ENCODE results near the gene SLC34A2. TPM values are rescaled to one million over a fixed set of nuclear protein-coding genes. Genes with fewer than 3 reads are reported as not detected.

SLC34A2 gene
- total RNA-seq, 1 donor from 2014 or later = 2,258 TPM

DNA sequence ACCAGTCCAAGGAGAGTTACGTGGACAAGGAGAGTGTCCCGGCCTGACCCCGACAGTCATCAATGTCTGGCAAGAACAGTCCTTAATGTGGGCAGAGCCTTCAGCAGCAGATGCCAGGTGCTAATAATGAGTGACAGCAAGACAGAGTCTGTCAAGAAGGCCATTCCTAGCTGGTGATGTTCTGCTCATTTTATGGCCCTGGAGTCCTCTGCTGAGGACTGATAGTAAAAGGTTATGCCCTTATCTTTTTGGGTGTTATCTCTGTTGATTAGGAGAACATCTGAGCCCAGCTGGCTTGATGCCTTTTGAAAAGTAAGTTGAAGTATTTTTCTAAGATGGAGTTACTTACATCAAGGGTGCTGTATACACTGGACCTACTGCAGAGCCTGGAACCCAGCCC lies 67.3 kb downstream of the SLC34A2 start:
- no peaks in the 10 kb centered on the region for H3K9me3 ChIP-seq
- H3K27me3 ChIP-seq (ENCODE audit: low read depth) = no peaks in the 10 kb centered on the region
- H3K36me3 ChIP-seq = no peaks in the 10 kb centered on the region
- H3K4me1 ChIP-seq = no peaks in the 10 kb centered on the region
- DNase-seq = no peak
- H3K27ac ChIP-seq = no peak overlapping the region
- TF ChIP-seq, protein P1, sequence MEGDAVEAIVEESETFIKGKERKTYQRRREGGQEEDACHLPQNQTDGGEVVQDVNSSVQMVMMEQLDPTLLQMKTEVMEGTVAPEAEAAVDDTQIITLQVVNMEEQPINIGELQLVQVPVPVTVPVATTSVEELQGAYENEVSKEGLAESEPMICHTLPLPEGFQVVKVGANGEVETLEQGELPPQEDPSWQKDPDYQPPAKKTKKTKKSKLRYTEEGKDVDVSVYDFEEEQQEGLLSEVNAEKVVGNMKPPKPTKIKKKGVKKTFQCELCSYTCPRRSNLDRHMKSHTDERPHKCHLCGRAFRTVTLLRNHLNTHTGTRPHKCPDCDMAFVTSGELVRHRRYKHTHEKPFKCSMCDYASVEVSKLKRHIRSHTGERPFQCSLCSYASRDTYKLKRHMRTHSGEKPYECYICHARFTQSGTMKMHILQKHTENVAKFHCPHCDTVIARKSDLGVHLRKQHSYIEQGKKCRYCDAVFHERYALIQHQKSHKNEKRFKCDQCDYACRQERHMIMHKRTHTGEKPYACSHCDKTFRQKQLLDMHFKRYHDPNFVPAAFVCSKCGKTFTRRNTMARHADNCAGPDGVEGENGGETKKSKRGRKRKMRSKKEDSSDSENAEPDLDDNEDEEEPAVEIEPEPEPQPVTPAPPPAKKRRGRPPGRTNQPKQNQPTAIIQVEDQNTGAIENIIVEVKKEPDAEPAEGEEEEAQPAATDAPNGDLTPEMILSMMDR (IDR thresholded peaks at IDR 0.05) = no peak
- intact Hi-C loops (cut with DNase I) = no loop called here
- no peak for ATAC-seq
- H3K4me3 ChIP-seq = no peak overlapping the region

DNA sequence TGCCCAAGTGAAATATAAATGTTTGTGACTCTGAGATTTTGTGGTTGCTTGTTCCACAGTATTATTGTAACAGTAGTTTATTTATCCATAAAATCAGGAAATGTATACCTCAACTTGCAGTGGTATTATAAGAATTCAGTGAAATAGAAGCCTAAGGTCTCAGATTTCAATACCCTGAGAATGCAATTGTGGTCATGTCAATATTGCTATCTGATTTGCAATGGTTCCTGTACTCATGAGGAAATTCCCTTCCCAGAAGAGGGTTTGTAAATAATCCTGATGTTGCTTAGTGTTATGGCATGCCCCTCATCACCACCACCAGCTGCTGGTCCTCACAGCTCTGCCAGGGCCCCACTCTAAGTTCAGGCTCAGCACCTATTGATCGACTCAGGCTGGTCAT lies 67.8 kb downstream of the SLC34A2 start:
- Histone ChIP-seq H3K9me3 (no peaks in the 10 kb centered on the region), H3K4me3 (no peak overlapping the region), H3K4me1 (no peaks in the 10 kb centered on the region), H3K36me3 (no peaks in the 10 kb centered on the region), H3K27me3 (ENCODE audit: low read depth) (no peaks in the 10 kb centered on the region), H3K27ac (no peak overlapping the region)
- no peak for DNase-seq
- TF ChIP-seq, protein P1 (IDR thresholded peaks at IDR 0.05) = no peak
- peak in 1 of 2 donors; percentile 21 for ATAC-seq
- intact Hi-C loops (cut with DNase I) = no loop called here

DNA sequence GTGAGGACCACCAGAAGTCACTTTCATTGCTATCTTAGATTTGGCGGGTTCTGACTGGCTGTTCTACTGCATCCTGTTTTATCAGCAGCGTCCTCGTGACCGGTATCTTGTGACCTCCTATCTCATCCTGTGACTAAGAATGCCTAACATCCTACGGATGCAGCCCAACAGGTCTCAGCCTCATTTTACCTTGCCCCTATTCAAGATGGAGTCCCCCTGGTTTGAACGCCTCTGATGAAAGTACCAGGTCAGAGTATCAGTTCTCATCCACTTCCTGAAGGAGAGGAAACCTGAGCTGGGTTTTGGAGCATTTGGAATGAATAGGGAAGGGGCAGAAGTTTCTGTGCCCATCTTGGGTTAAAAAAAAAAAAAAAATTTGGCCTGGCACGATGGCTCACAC lies 70.2 kb downstream of the SLC34A2 start:
- no peaks in the 10 kb centered on the region for H3K9me3 ChIP-seq
- ATAC-seq = no peak
- no peaks in the 10 kb centered on the region for H3K4me1 ChIP-seq
- TF ChIP-seq, protein P1 (IDR thresholded peaks at IDR 0.05) = no peak
- no peaks in the 10 kb centered on the region for H3K27me3 ChIP-seq (ENCODE audit: low read depth)
- no peaks in the 10 kb centered on the region for H3K36me3 ChIP-seq
- H3K4me3 ChIP-seq = no peak overlapping the region
- DNase-seq = no peak
- intact Hi-C loops (cut with DNase I) = no loop called here
- H3K27ac ChIP-seq = no peak overlapping the region

DNA sequence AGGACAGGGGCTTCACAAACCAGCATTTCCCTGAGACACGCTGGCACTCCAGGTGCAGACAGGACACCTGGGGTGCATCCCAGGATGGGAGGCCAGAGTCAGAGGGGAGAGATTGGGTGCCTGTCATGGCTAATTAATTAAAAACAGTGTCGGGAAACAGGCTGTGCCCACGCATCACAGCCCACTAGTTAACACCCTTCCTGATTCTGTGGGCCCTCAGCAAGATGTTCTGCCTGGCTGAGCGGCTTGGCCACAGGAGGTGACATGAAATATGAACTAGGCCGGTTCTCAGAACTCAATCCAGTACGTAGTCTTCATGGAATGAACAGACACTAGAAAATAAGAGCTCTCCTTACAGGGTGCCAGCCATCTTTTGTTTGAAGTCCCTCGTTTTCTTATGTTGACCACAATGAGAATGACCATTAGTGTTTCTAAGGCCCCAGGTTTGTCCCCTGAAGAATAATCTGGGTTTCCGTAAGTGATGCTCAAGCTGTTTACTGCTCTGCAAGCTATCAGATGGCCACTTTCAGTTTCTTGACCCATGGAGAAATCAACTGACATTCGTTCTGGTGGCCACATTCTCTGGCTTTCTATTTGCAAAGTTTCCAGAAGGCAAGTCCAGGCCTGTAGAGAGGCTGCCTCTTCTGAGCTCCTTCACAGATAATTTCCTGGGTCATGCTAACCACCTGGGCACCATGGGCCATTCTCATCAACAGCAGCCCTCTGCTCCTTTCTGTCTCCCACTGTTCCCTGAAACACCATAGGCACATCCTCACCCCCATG lies 72.3 kb downstream of the SLC34A2 start:
- TF ChIP-seq, protein P1 (IDR thresholded peaks at IDR 0.05) = no peak
- DNase-seq (no peak), ATAC-seq (no peak)
- Histone ChIP-seq H3K9me3 (no peaks in the 10 kb centered on the region), H3K27ac (no peak overlapping the region), H3K36me3 (no peaks in the 10 kb centered on the region), H3K4me3 (no peak overlapping the region), H3K27me3 (ENCODE audit: low read depth) (no peaks in the 10 kb centered on the region), H3K4me1 (no peaks in the 10 kb centered on the region)
- intact Hi-C loops (cut with DNase I) = no loop called here

Other genes starting within 250 kb of the SLC34A2 start
- gene SEL1L3, start 207.1 kb downstream of the SLC34A2 start, total RNA-seq = 70.5 TPM